Measurements from ENCODE around the gene DPEP1.

DPEP1 gene

DNA sequence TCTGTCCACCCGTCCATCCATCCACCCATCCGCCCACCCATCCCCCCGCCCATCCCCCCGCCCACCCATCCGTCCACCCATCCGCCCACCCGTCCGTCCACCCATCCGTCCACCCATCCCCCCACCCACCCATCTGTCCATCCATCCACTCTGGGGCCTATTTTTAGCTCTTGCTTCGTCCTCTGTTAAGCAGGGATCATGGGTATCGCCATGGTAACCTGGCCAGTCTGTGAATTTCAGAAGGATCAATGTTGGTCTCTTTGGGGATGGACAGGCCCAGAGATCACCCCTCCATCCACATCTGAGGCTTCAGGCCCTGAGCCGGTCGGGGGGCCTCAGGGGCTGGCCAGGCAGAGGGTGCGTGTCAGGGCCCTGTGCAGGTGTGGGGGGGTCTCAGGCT lies 15.2 kb upstream of the DPEP1 start:
- DNase-seq: no peak

DNA sequence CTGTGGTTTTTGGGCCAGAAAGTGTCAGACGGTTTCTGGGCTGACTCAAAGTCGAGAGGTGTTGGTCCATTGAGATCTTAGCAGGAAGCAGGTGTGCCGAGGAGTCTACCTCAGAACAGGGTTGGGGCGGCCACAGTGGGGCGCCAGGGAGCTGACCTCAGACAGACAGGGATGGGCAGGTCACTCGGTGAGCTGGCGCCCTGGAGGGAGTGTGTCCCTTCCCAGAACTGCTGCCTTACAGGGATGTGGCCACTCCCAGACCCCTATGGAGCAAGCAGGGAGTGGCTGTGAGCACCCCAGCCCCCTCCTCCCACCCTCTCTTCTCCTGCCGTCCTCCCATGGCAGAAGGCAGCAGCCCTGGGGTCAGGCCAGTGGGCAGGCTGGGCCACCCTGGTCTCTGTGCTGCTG lies 14.0 kb upstream of the DPEP1 start:
- peak in 1 of 56 donors; percentile 33 for DNase-seq

DNA sequence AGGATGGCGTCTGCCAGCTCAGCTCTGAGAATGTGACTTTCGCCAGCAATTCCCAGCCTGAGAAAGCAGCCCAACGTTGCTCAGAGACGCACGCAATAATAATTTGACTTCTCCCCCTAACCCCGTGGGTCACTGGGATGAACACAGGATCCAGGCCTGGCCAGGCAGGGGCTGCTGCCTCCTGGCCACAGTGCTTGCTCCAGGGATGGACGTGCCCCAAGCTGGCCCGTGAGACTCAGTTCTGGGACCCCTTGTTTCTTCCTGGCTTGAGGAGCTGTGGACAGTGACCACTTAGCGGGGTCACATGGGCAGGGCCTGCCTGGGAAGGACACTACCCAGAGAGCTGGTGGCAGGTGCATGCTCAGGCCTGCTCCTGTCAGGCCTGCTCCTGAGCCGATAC lies 13.5 kb upstream of the DPEP1 start:
- no peak for DNase-seq

DNA sequence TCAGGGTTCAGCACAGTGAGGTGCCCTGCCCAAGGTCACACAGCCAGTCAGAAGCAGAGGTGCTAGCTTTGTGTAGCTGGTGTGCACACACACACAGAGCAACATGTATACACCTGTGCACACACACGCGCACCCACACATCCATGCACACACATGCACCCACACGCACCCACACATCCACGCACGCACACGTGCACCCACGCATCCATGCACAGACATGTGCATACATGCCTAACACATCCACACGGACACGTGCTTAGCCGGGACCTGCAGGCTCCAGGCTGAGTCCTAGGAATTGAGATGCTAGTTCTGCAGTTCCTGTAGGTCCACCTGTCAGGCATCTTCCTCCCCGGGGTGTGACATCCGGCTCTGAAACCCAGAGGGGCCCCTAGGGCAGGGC lies 13.0 kb upstream of the DPEP1 start:
- DNase-seq: no peak

DNA sequence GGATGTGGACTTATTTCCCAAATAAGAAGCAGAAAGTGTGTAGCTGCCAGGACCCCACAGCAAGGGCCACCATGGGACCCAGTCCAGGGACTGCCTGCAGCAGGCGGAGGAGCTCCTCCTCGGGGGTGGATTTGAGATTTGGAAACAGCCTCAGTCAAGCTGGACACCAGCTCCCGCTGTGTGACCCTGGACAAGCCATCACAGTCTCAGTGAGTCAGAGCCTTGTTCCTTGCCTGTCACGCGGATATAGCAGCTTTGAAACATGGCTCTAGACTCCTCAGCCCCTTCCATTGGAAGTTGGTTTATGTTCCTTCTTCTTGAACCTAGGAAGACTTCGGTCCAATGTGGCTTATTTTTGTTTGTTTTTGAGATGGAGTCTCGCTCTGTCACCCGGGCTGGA lies 12.5 kb upstream of the DPEP1 start:
- no peak for DNase-seq

DNA sequence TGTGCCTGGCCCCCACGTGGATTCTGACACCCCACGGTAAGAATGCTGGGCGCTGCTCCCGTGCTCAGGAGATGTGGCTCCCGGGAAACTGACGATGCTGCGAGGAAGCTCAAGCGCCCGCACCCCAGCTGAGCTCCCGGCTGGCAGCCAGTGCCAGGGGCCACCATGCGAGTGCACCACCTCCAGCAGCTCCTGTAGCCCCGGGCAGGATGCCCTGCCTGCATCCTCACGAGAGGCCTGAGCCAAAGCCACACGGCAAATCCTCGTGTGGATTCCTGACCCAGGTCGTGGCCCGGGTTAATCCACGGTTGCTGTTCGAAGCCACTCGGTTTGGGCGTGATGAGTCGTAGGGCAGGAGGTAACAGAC lies 11.6 kb upstream of the DPEP1 start:
- no peak for DNase-seq

DNA sequence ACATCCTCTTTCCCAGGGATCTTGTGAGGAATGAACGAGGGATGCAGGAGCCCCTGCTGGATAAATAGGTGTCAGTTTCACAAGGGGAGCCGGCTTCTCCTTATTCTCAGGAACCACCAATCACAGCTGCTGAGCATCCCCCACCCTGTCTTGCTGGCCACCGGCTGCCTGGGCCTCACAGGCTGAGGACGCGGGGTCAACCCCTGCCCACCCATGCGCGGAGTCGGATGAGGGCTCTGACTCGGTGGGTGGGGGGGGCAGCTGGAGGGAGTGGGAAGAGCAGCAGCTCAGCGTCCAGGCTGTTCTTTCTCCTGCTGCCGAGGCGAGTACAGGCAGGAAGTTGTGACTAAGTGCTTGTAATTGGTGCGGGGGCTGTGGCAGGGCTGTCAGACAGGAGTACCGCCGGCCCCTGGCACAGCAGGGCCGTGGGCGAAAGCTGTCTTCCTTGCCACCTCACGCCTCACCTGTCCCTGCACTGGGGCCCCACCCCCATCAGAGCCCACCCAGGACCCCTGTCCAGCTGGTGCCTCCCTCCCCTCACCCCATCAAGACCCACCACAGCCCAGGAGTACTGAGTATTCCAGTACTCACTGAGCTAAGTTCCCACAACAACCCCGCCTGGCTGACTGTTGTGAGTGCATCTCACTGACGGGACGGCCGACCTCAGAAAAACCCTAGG lies 11.0 kb upstream of the DPEP1 start:
- peak in 34 of 56 donors; percentile 6 to 76 (median 40) for DNase-seq

DNA sequence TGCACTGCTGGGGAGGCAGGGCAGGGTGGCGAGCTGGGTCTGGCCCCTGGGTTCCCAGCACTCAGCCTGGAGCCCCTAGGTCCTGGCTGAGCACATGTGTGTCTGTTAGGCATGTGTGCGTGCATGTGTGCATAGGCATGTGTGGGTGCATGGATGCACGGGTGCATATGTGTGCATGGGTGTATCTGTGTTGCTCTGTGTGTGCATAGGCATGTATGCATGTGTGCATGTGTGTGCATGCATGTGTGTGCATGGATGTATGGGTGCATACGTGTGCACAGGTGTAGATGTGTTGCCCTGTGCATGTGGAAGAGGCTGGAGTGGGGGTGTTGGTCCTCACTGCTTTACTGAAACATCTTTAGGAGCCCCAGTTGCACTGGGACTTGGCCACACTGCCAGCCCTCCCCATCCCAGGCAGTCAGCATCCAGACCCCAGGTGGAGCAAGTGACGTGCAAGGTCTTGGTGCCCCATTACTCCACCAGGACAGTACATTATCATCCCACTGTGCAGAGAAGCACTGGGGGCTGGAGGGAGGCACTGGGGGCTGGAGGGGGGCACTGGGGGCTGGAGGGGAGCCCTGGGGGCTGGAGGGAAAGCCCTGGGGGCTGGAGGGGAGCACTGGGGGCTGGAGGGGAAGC lies 10.4 kb upstream of the DPEP1 start:
- no peak for DNase-seq

DNA sequence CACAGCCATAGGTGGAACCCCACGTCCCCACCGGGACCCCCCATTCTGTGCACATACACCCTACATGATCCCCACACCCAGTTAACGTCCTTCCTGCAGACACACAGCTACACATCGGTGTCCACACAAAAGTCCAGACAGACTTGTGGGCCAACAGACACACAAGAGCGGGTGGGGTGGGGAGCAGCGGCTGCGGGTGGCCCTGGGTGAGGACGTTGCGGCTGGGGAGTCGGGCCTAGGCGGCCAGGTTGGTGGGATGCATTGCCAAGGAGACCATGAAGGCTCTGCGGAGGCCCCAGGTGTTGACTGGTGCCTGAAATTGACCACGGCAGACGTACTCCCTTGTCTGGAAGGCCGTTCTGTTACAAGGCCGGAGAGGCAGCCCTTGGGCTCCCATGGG lies 8.7 kb upstream of the DPEP1 start:
- no peak for DNase-seq

DNA sequence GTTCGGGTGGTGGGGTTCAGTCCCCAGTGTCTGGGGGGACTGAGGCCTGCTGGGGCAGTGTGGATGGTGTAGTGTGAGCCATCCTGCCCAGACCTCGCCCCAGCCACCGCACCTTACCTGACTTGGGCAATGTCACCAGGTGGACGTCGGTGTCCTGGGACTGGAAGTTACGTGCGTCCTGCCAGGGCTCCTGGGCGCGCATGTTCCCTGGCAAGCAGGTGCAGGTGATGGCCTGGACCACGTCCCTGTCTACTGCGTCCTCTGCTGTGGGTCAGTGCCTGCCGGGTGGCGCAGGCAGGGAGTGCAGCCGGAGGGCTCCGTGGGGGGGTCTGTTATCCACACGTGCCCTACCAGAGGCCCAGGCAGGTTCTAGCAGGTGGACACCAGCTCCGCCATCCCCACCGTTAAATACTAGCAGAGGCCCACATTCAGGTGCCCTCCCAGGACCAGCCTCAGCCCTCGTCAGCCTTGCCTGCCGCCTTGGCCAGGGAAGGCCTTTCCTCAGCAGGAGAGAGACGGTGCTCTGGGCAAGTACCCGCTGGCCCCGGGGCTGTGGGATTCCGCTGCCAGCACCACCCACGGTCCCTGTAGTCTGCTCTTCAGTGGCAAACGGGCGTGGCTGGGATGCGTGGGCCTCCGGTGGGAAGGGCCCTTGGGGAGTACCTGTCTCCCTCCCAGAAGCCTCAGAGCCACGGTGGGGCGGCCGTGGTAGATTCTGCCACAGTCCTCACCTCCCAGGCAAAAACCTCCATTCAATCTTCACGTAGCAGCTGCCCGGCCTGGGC lies 8.1 kb upstream of the DPEP1 start:
- DNase-seq: peak in 15 of 56 donors; percentile 7 to 56 (median 21)

DNA sequence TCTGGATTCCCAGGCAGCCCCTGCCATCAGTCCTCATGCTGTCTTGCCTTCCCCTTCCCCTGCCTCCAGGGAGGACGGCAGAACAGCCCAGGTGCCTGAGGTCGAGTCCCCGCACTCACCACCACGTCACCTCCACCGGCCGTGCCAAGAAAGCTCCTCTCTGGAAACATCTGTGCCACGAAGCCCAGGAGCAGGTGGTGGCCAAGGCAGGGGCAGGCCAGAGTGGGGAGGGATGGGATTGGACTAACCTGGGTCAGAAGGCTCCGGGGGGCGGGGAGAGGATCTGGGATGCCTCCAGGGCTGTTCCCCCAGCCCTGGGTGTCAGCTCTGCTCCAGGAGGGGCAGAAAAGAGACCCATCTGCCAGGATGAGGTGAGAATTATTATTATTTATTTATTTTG lies 7.4 kb upstream of the DPEP1 start:
- no peak for DNase-seq

DNA sequence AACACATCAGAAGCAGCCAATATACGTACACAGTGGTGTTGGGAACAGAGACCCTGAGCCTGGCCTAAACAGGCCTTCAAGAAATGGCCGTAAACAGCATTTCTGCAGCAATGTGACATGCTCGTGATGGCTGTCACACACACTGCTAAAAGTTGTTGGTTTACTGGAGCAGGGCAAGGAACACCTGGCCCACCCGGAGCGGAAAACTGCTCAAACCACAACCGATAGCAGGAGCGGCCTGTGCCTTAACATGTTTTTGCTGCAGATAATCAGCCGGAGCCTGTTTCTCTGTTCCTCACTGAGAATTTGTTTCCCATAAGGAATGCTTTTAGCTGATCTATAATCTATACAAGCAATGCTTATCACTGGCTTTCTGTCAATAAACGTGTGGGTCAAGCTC lies 6.0 kb upstream of the DPEP1 start:
- no peak for DNase-seq

DNA sequence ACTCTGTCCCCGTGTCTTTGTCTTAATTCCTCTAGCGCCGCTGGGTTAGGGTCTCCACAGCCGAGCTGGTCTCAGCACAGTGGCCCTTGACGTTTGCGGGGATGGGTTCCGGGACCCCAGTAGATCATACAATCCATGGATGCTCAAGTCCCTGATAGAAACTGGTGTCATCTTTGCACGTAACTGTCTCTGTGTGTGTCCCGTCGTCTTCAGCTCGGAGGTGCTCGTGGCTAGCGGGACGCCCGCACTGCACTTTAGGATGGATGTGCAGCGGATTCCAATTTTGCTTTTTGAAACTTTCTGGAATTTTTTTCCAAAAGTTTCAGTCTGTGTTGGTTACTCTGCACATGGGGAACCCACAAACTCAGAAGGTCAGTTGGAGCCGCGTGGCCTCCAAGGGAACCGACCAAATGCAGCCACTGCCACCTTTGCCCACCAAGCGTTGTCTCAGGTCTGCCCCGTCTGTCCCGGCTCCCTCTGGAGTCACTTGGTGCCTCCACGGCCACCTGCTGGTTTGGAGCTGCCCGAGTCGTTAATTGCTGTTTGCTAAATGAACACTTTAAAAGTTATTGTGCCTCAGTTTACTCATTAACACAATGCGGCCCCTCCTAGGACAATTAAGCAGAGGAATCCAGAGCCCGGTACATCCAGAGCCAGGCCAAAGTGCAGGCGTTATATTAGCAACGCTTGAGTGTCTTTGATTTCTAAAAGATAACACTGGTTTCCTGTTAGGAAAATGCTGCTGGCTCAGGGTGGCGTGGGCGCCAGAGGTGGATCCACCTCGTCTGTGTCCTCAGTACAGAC lies 5.3 kb upstream of the DPEP1 start:
- no peak for DNase-seq

DNA sequence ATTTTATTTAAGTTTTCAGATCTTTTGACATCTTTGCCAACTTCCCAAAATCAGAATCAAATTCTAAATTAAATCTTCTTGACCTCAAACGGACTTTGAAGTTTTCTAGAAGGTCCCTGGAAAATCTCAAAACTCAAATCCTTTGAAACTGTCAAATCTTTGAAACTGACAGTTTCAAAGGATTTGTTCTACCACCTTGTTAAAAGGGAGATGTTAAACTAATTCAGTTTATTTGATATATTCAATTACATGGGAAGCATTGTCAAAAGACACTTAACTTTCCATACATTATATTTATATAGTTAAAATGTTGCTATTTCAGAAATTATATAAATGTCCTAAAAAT lies 3.4 kb upstream of the DPEP1 start:
- no peak for DNase-seq

DNA sequence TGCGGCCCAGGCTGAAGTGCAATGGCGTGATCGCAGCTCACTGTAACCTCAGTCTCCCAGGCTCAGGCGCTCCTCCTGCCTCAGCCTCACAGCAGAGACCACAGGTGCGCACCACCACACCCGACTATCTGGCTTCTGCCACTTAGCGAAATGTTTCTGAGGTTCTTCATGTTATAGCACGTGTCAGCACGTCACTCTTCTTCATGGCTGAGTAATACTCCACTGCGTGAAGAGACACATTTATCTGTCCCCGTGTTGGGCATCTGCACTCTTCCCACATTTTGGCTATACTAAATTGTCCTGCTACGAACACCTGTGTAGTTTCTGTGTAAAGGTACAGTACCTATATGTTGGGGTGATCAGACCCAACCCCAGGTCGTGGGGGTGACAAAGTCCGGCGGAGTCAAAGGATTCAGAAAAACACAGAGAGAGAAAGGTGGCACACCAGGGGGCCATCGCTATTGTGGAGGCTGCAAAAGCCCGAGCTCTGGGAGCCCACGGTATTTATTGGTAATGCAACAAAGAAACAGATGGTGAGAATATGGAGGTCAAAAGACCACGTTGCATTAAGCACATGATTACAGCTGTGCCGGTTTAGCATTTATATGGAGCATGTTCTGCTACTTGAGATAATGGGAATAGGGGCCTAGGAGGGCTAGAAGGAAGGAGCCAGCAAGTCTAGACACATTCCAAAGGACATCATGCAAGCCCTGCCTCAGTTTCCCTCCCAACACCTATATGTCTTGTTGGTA lies 851 bp upstream of the DPEP1 start:
- no peak for DNase-seq

DNA sequence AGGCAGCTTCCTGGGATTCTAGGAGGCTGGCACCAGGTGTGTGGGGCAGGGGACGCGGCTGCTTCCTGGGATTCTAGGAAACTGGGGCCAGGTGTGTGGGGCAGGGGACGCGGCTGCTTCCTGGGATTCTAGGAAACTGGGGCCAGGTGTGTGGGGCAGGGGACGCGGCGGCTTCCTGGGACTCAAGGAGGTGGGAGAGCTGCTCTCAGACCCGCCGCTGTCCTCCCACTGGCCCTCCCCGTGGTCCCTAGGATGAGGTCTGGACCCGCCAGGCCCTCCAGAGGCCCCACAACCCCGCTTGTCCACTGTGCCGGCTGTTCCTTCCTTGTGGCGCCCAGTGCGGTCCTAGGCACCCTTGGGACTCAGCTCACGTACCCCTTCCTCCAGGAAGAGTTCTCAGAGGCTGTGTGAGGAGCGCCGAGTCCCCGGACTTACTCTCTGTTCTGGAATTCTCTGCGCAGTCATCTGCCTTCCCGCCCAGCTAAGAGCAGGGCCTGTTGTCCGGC lies 565 bp downstream of the DPEP1 start:
- no peak for DNase-seq

DNA sequence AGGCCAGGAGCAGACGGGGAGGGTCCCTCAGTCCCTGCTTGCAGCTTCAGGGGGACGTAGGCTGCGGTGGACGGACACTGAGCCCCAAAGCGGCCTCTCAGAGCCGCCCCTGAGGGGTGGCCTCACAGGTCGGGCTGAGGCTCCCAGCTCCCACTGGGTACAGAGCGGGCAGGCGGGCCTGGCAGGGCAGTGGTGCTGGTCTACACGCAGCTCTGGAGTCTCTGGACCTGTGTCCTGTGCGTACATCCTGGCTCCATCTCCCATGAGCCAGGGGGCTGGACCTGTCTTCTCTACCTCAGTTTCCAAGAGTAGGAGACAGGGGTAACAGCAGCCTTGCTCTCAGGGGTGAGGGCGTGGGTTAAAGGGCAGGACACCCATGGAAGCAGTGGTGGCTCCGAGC lies 1.7 kb downstream of the DPEP1 start:
- no peak for DNase-seq

DNA sequence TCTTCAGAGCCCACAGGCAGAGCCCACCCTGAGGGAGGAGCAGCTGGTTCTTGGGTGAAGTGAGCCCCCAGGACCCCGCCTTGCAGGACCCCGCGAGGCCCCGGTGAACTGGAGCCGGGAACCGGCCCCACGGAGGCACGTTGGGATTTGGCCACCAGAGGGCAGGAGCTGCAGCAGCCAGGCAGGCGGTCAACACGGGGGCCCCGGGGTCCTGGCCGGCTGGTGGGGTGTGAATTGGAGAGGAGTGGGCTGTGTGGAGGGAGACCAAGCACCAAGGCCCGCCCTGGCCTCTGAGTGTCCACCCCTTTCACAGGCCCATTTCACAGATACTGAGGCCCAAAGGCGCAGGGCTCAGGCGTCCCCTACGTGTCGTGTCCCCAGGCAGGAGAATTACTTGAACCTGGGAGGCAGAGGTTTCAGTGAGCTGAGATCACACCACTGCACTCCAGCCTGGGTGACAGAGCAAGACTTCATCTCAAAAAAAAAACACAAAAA lies 2.2 kb downstream of the DPEP1 start:
- peak in 3 of 56 donors; percentile 6 to 48 (median 12) for DNase-seq

DNA sequence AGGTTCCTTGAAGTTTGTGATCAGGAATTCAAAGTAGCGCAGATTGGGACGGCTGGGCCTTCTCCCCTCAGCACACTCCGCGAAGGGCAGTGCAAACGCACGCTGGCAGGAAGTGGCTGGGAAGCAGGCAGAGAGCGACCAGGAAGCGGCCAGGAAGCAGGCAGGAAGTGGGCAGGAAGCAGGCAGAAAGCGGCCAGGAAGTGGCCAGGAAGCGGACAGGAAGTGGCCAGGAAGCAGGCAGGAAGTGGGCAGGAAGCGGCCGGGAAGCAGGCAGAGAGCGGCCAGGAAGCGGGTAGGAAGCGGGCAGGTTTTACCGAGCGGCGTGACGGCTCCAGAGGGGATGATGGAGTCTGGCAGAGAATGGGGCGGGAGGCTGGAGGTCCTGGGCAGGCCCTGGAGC lies 3.2 kb downstream of the DPEP1 start:
- no peak for DNase-seq

DNA sequence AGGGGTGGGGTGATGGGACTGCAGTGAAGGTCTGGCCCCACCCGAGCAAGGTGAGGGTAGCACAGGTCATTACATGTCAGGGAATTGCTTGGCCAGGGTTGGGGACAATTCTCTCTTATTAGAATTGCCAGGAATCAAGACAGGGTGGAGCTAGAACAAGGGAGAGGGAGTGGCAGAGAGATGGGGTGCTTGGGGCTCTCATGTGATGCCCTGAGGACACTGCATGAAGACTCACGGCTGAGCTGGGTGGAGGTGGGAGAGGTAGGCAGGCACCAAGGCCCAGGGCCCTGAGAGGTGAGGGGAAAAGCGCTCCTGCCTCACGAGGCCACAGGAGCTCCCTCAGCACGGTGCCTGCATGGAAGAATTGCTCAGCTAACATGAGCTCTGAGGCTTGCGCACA lies 3.6 kb downstream of the DPEP1 start:
- DNase-seq: no peak

Measured in nucleus accumbens (tissue), 56 donors.